ENCODE results near the gene PHIP.
"Not testable (repeated sequence)": the region's sequence is repeated elsewhere in the genome, so short reads cannot be mapped to it uniquely, and the experiment has no call there.

Gene PHIP

GRCh38 chr6:78966542-78966941 is 111.5 kb downstream of the PHIP start:
- no peaks in the 10 kb centered on the region for H3K9me3 Mint-ChIP-seq

GRCh38 chr6:78962448-78962847 is 115.6 kb downstream of the PHIP start:
- ATAC-seq (replicated peaks) (no peak), DNase-seq (no peak)
- Mint-ChIP-seq H3K36me3 (peaks cover 14 to 35% of the 10 kb centered on the region in 2 donors), H3K27ac (no peak overlapping the region), H3K27me3 (no peaks in the 10 kb centered on the region), H3K4me3 (no peak overlapping the region), H3K9me3 (no peaks in the 10 kb centered on the region), H3K4me1 (no peaks in the 10 kb centered on the region)

More at GRCh38 chr6:78966542-78966941, 111.5 kb downstream of the PHIP start:
- Mint-ChIP-seq H3K36me3 (peaks cover 22 to 38% of the 10 kb centered on the region in 2 donors), H3K4me1 (no peaks in the 10 kb centered on the region), H3K27me3 (no peaks in the 10 kb centered on the region), H3K4me3 (no peak overlapping the region), H3K27ac (peak overlapping the region; percentile 6)
- no peak for ATAC-seq (replicated peaks)
- DNase-seq = no peak

- Mint-ChIP-seq H3K27ac (no peak overlapping the region), H3K9me3 (peaks cover 4 to 10% of the 10 kb centered on the region in 2 donors), H3K27me3 (no peaks in the 10 kb centered on the region), H3K4me1 (no peaks in the 10 kb centered on the region), H3K4me3 (no peak overlapping the region), H3K36me3 (peaks cover 48 to 60% of the 10 kb centered on the region in 2 donors)
- ATAC-seq (replicated peaks) (no peak), DNase-seq (no peak)
Measured at GRCh38 chr6:78954740-78955139, 123.3 kb downstream of the PHIP start.

GRCh38 chr6:78953798-78954197 is 124.3 kb downstream of the PHIP start:
- Mint-ChIP-seq H3K27me3 (no peaks in the 10 kb centered on the region), H3K4me1 (no peaks in the 10 kb centered on the region)
- DNase-seq = no peak

GRCh38 chr6:78952362-78952761 is 125.7 kb downstream of the PHIP start:
- ATAC-seq (replicated peaks) = no peak
- H3K27me3 Mint-ChIP-seq = no peaks in the 10 kb centered on the region

More at GRCh38 chr6:78953798-78954197, 124.3 kb downstream of the PHIP start:
- peak overlapping the region; percentile 31 for H3K27ac Mint-ChIP-seq
- peaks cover 10 to 12% of the 10 kb centered on the region in 2 donors for H3K9me3 Mint-ChIP-seq
- no peak overlapping the region for H3K4me3 Mint-ChIP-seq
- ATAC-seq (replicated peaks) = no peak
- H3K36me3 Mint-ChIP-seq = peaks cover 58 to 65% of the 10 kb centered on the region in 2 donors

GRCh38 chr6:78948785-78949184 is 129.3 kb downstream of the PHIP start:
- Mint-ChIP-seq H3K9me3 (peaks cover 10 to 12% of the 10 kb centered on the region in 2 donors), H3K36me3 (peaks cover 56 to 67% of the 10 kb centered on the region in 2 donors), H3K27me3 (no peaks in the 10 kb centered on the region), H3K27ac (no peak overlapping the region), H3K4me1 (no peaks in the 10 kb centered on the region), H3K4me3 (no peak overlapping the region)
- DNase-seq (no peak), ATAC-seq (replicated peaks) (no peak)

More at GRCh38 chr6:78952362-78952761, 125.7 kb downstream of the PHIP start:
- no peak for DNase-seq
- Mint-ChIP-seq H3K36me3 (peaks cover 61 to 72% of the 10 kb centered on the region in 2 donors), H3K4me3 (no peak overlapping the region), H3K9me3 (peaks cover 10 to 12% of the 10 kb centered on the region in 2 donors), H3K4me1 (no peaks in the 10 kb centered on the region), H3K27ac (no peak overlapping the region)

- DNase-seq (no peak), ATAC-seq (replicated peaks) (no peak)
- Mint-ChIP-seq H3K4me3 (no peak overlapping the region), H3K27me3 (no peaks in the 10 kb centered on the region), H3K36me3 (peaks cover 52 to 66% of the 10 kb centered on the region in 2 donors), H3K4me1 (no peaks in the 10 kb centered on the region), H3K9me3 (peaks cover 10 to 12% of the 10 kb centered on the region in 2 donors), H3K27ac (no peak overlapping the region)
Measured at GRCh38 chr6:78947962-78948361, 130.1 kb downstream of the PHIP start.

GRCh38 chr6:78947529-78947928 is 130.5 kb downstream of the PHIP start:
- Mint-ChIP-seq H3K27me3 (no peaks in the 10 kb centered on the region), H3K36me3 (peaks cover 48 to 62% of the 10 kb centered on the region in 2 donors), H3K9me3 (peaks cover 8 to 11% of the 10 kb centered on the region in 2 donors), H3K4me3 (no peak overlapping the region), H3K27ac (no peak overlapping the region), H3K4me1 (no peaks in the 10 kb centered on the region)
- DNase-seq = no peak
- ATAC-seq (replicated peaks) = no peak

- Mint-ChIP-seq H3K9me3 (no peaks in the 10 kb centered on the region), H3K4me3 (no peak overlapping the region), H3K27me3 (no peaks in the 10 kb centered on the region), H3K36me3 (peaks cover 28 to 40% of the 10 kb centered on the region in 2 donors), H3K4me1 (no peaks in the 10 kb centered on the region), H3K27ac (no peak overlapping the region)
- ATAC-seq (replicated peaks) (no peak), DNase-seq (no peak)
Measured at GRCh38 chr6:78942446-78942845, 135.6 kb downstream of the PHIP start.

GRCh38 chr6:78936515-78936914 is 141.5 kb downstream of the PHIP start:
- ATAC-seq (replicated peaks) (no peak), DNase-seq (no peak)
- peaks cover 3 to 4% of the 10 kb centered on the region in 2 donors for H3K9me3 Mint-ChIP-seq
- H3K27me3 Mint-ChIP-seq = no peaks in the 10 kb centered on the region
- no peak overlapping the region for H3K27ac Mint-ChIP-seq
- H3K4me1 Mint-ChIP-seq = no peaks in the 10 kb centered on the region
- no peak overlapping the region for H3K4me3 Mint-ChIP-seq
- peaks cover 5 to 20% of the 10 kb centered on the region in 2 donors for H3K36me3 Mint-ChIP-seq

GRCh38 chr6:78935553-78935952 is 142.5 kb downstream of the PHIP start:
- H3K27ac Mint-ChIP-seq = no peak overlapping the region
- ATAC-seq (replicated peaks) (no peak), DNase-seq (no peak)
- H3K4me1 Mint-ChIP-seq = no peaks in the 10 kb centered on the region
- peaks cover 0 to 13% of the 10 kb centered on the region in 2 donors for H3K36me3 Mint-ChIP-seq
- no peaks in the 10 kb centered on the region for H3K27me3 Mint-ChIP-seq
- H3K9me3 Mint-ChIP-seq = peaks cover 3 to 4% of the 10 kb centered on the region in 2 donors
- H3K4me3 Mint-ChIP-seq = no peak overlapping the region

GRCh38 chr6:78925317-78925716 is 152.7 kb downstream of the PHIP start:
- Mint-ChIP-seq H3K9me3 (peaks cover 33 to 42% of the 10 kb centered on the region in 2 donors), H3K27ac (no peak overlapping the region)
- no peak for ATAC-seq (replicated peaks)

GRCh38 chr6:78921168-78921567 is 156.9 kb downstream of the PHIP start:
- not testable (repeated sequence) for H3K27ac Mint-ChIP-seq; H3K27me3 Mint-ChIP-seq; H3K4me3 Mint-ChIP-seq; H3K4me1 Mint-ChIP-seq; DNase-seq; ATAC-seq (replicated peaks)
- peaks cover 6 to 24% of the 10 kb centered on the region in 2 donors for H3K36me3 Mint-ChIP-seq
- peaks cover 37 to 49% of the 10 kb centered on the region in 2 donors for H3K9me3 Mint-ChIP-seq

More at GRCh38 chr6:78925317-78925716, 152.7 kb downstream of the PHIP start:
- peaks cover 0 to 7% of the 10 kb centered on the region in 2 donors for H3K27me3 Mint-ChIP-seq
- no peaks in the 10 kb centered on the region for H3K4me1 Mint-ChIP-seq
- no peak overlapping the region for H3K4me3 Mint-ChIP-seq
- no peak for DNase-seq
- H3K36me3 Mint-ChIP-seq = peaks cover 0 to 6% of the 10 kb centered on the region in 2 donors

GRCh38 chr6:78917788-78918187 is 160.3 kb downstream of the PHIP start:
- Mint-ChIP-seq H3K4me3 (no peak overlapping the region), H3K36me3 (peaks cover 6 to 21% of the 10 kb centered on the region in 2 donors), H3K27ac (no peak overlapping the region), H3K27me3 (peaks cover 0 to 9% of the 10 kb centered on the region in 2 donors), H3K9me3 (peaks cover 28 to 38% of the 10 kb centered on the region in 2 donors), H3K4me1 (no peaks in the 10 kb centered on the region)
- DNase-seq = no peak
- no peak for ATAC-seq (replicated peaks)

- DNase-seq = no peak
Measured at GRCh38 chr6:78916411-78916810, 161.6 kb downstream of the PHIP start.

More at GRCh38 chr6:78916411-78916810, 161.6 kb downstream of the PHIP start:
- Mint-ChIP-seq H3K4me1 (no peaks in the 10 kb centered on the region), H3K27me3 (peaks cover 4 to 17% of the 10 kb centered on the region in 2 donors), H3K9me3 (peaks cover 24 to 31% of the 10 kb centered on the region in 2 donors), H3K27ac (no peak overlapping the region), H3K36me3 (peaks cover 6 to 21% of the 10 kb centered on the region in 2 donors), H3K4me3 (no peak overlapping the region)
- no peak for ATAC-seq (replicated peaks)

Data from stimulated activated naive B cell treated with anti-CD40 and anti-IgM and Interleukin-4, amounts not matched to agents 10 μg/mL and 1 μg/mL and 100 μg/mL, for 72 hours (primary cell).